ENCODE results near the gene PXDN.

GRCh38 chr2:1594123-1594372 is 150.3 kb downstream of the PXDN start:
- no peak for TF ChIP-seq POLR2AphosphoS5 (IDR thresholded peaks at IDR 0.05; ENCODE audit: insufficient read depth, low read depth, low read length)
- no peak for TF ChIP-seq CTCF (IDR thresholded peaks at IDR 0.05; ENCODE audit: extremely low read depth in 1 of 2, insufficient read depth in 1 of 2, low read depth in 1 of 2, low read length in 2 of 2)
- no peak for TF ChIP-seq EZH2 (IDR thresholded peaks at IDR 0.05; ENCODE audit: borderline replicate concordance, low read depth, low read length, severe bottlenecking)
- no peak for TF ChIP-seq POLR2A (IDR thresholded peaks at IDR 0.05; ENCODE audit: low read depth, low read length)
- no peak for TF ChIP-seq MAX (IDR thresholded peaks at IDR 0.05; ENCODE audit: insufficient read depth, insufficient read length)
- TF ChIP-seq JUN (IDR thresholded peaks at IDR 0.05; ENCODE audit: borderline replicate concordance, insufficient read depth, insufficient read length, low read depth), result no peak
- no peak for TF ChIP-seq MYC (IDR thresholded peaks at IDR 0.05; ENCODE audit: low read depth, low read length)
- no peak for TF ChIP-seq GATA2 (IDR thresholded peaks at IDR 0.05; ENCODE audit: insufficient read depth, insufficient read length, low read depth, low read length)
